Measurements from ENCODE around the gene LY6G6D. TPM values are rescaled to one million over a fixed set of nuclear protein-coding genes. Genes with fewer than 3 reads are reported as not detected.

The LY6G6D gene
- total and polyA plus RNA-seq, 2 of the 13 experiments (the other 11 are each of a cell fraction or from before 2014, with no cell fraction given) = not detected

GRCh38 chr6:31697555-31697954, 17.6 kb upstream of the LY6G6D start:
- no TSS peak for BruUV-seq (replicated peaks)
- POLR2A ChIA-PET = no interaction called here
- no peak for DNase-seq (ENCODE audit: low spot score)
- CTCF ChIA-PET (ENCODE audit: low intra/inter-chr PET ratio, low total read pairs) = no interaction called here
- Histone ChIP-seq H3K4me3 (replicated peaks in 1 of 3; ENCODE audit: insufficient read depth in 1 of 3, low read depth in 2 of 3, low read length in 3 of 3) (no peak overlapping the region), H3K27ac (ENCODE audit: extremely low read length, insufficient read depth, low read length) (no peak overlapping the region), H4K20me1 (ENCODE audit: insufficient read depth, low read length) (no peaks in the 10 kb centered on the region), H3K4me1 (ENCODE audit: insufficient read depth, low read length) (peaks cover 32% of the 10 kb centered on the region), H3K36me3 (replicated peaks in 1 of 2; ENCODE audit: control insufficient read depth in 1 of 2, insufficient read depth in 2 of 2, low read length in 2 of 2) (peaks cover 24 to 48% of the 10 kb centered on the region in 2 experiments), H3K79me2 (ENCODE audit: insufficient read depth, low read length) (peaks cover 18% of the 10 kb centered on the region), H3K4me2 (ENCODE audit: low read depth, low read length) (no peak overlapping the region), H3K27me3 (ENCODE audit: control insufficient read depth in 1 of 2, insufficient read depth in 2 of 2, low read length in 2 of 2) (no peaks in the 10 kb centered on the region; a peak in 2 of 5 replicates), H2AFZ (ENCODE audit: low read length) (no peak overlapping the region), H3K9me3 (ENCODE audit: low read length) (no peaks in the 10 kb centered on the region), H3K9ac (ENCODE audit: insufficient read depth, low read depth, low read length) (no peak overlapping the region)
- 94% methylated on average over 3 of the region's 3 CpGs for WGBS (ENCODE audit: low lambda C conversion rate)
- intact Hi-C loops (cut with micrococcal nuclease; ENCODE audit: unreplicated experiment) = no loop called here
- in situ Hi-C loops (cut with HindIII; ENCODE audit: extremely low pct_ligation_motif_present, low pct_unique_long_range_greater_than_20kb) = no loop called here
- no peak for FAIRE-seq
- ATAC-seq = no peak
- TF ChIP-seq ZNF230 (CRISPR knock-in tag; IDR thresholded peaks at IDR 0.05) (no peak), ZNF557 (CRISPR knock-in tag; IDR thresholded peaks at IDR 0.05) (no peak), HMGXB4 (CRISPR knock-in tag; IDR thresholded peaks at IDR 0.05; ENCODE audit: borderline replicate concordance in 1 of 2, low read depth in 1 of 2) (no peak), ZFP36L1 (CRISPR knock-in tag; IDR thresholded peaks at IDR 0.05) (no peak), ZNF407 (CRISPR knock-in tag; IDR thresholded peaks at IDR 0.05; ENCODE audit: not compliant biosample characterization) (no peak), PHF8 (CRISPR knock-in tag; IDR thresholded peaks at IDR 0.05) (no peak), SMAD1 (CRISPR knock-in tag; IDR thresholded peaks at IDR 0.05; ENCODE audit: borderline replicate concordance, low read depth) (no peak)

Measured in HepG2 (cell line).